NB4 (cell line): ENCODE data around the gene HS3ST3B1.

Source experiments
- CTCF ChIP-seq: IDR thresholded peaks from one replicate; pipeline ENCODE4 v1.5.1; 2012; ENCODE audit warnings: low read depth, low read length
- MYC ChIP-seq: IDR thresholded peaks from 2 replicates; pipeline ENCODE4 v1.6.1; 2011; ENCODE audit warnings: low read depth, low read length
- POLR2A ChIP-seq: IDR thresholded peaks from 2 replicates; pipeline ENCODE4 v1.6.1; 2011; ENCODE audit warnings: mild to moderate bottlenecking; ENCODE audit not compliant: insufficient read length; ENCODE audit errors: extremely low read depth

- no peak for TF ChIP-seq CTCF
- TF ChIP-seq MYC = no peak
- TF ChIP-seq POLR2A = no peak
Measured at GRCh38 chr17:14330492-14330962, 29.6 kb downstream of the HS3ST3B1 start.
